Activated CD8-positive, alpha-beta memory T cell treated with anti-CD3 and anti-CD28 coated beads, Interleukin-2, amount 50 U/mL, for 1 hour (primary cell): ENCODE measurements around the gene RAB25.
"Not testable (repeated sequence)": the region's sequence is repeated elsewhere in the genome, so short reads cannot be mapped to it uniquely, and the experiment has no call there.

Experiments used
- DNase-seq: peaks from one replicate; pipeline ENCODE4 v3.0.0-alpha.2; 2020; ENCODE audit errors: extremely low read depth

The RAB25 gene

GRCh38 chr1:156102633-156103511 lies 41.9 kb downstream of the RAB25 start:
- DNase-seq = no peak

GRCh38 chr1:156103521-156103947 lies 42.6 kb downstream of the RAB25 start:
- no peak for DNase-seq

- DNase-seq = no peak
Measured at GRCh38 chr1:156104065-156104810, 43.3 kb downstream of the RAB25 start.

- DNase-seq = no peak
Measured at GRCh38 chr1:156104861-156105832, 44.2 kb downstream of the RAB25 start.

- DNase-seq = no peak
Measured at GRCh38 chr1:156106624-156107488, 45.9 kb downstream of the RAB25 start.

- no peak for DNase-seq
Measured at GRCh38 chr1:156108057-156108456, 47.1 kb downstream of the RAB25 start.

GRCh38 chr1:156108664-156109241 lies 47.8 kb downstream of the RAB25 start:
- DNase-seq = no peak

- no peak for DNase-seq
Measured at GRCh38 chr1:156110252-156110651, 49.3 kb downstream of the RAB25 start.

- DNase-seq = no peak
Measured at GRCh38 chr1:156111355-156111962, 50.5 kb downstream of the RAB25 start.

GRCh38 chr1:156112276-156113137 lies 51.5 kb downstream of the RAB25 start:
- no peak for DNase-seq

GRCh38 chr1:156113282-156113950 lies 52.5 kb downstream of the RAB25 start:
- no peak for DNase-seq

- DNase-seq = peak; percentile 77
Measured at GRCh38 chr1:156114101-156114918, 53.4 kb downstream of the RAB25 start, which contains the start of gene LMNA. Gene LMNA, plus strand, starts transcription at chr1:156114711. Its CDS starts 208 bp downstream, at chr1:156114919.

GRCh38 chr1:156114919-156115513 lies 54.1 kb downstream of the RAB25 start:
- DNase-seq = no peak

- DNase-seq = no peak
Measured at GRCh38 chr1:156115514-156116374, 54.8 kb downstream of the RAB25 start.

- DNase-seq = not testable (repeated sequence)
Measured at GRCh38 chr1:156116731-156117130, 55.8 kb downstream of the RAB25 start.
